GM19239 (cell line): ENCODE results near the gene TRMO.

ENCODE experiments used
- DNase-seq: peaks from one replicate; pipeline ENCODE4 v3.0.0; 2011; ENCODE audit warnings: low spot score; ENCODE audit not compliant: insufficient read length
- FAIRE-seq: peaks from 2 replicates; lab custom pipeline; 2011; peaks lifted over from hg19 to GRCh38; lab: Jason Lieb, UNC

Gene TRMO

GRCh38 chr9:97940233-97940632, 17.9 kb upstream of the TRMO start:
- FAIRE-seq (no peak), DNase-seq (no peak)

DNA sequence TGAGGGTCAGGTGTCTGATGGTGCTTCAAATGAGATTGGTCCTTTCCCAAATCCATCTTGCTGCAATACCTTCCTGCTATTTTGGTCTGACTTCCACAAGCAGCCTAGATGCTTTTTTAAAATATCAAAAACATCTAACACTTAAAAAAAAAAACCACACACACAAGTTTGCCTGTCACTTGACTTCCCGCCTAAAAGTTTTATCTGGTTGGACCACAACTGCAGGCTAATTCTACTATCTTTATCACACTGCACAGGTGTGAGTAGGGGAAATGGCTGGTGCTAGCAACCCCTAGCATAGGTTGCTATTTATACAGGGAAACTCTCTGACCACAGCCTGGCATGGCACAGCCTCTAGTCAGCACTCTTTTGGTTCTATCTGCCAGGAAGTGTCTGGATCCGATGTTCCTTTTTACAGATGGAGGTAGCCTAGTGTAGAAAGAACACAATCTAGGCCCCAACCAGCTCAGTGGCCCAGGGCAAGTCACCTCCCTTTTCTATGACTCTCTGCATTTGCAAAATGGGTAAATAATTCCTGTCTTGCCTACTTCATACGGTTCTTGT, 15.9 kb upstream of the TRMO start, which contains the start of gene HEMGN:
HEMGN (minus strand) TSS at position 92 of the 564 bp plus-strand sequence; CDS start at position 56, 36 bp downstream.
- DNase-seq, result no peak
- FAIRE-seq, result no peak

DNA sequence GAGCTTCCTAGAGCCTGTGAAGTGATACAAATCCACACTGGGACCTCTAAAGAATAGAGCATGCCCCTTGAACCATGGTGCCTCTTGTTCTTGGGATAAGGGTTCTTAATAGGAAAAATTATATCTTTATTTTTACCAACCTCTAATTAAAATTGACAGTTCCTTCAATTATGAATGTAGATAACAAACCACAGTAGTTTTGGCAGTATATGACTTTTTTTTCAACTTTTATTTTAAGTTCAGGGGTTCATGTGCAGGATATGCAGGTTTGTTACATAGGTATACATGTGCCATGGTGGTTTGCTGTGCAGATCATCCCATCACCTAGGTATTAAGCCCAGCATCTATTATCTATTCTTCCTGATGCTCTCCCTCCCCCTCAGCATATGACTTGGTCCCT, 14.7 kb upstream of the TRMO start:
- FAIRE-seq (no peak), DNase-seq (no peak)

- DNase-seq, result no peak
- no peak for FAIRE-seq
These were observed 13.0 kb upstream of the TRMO start for GRCh38 chr9:97935276-97935675.

GRCh38 chr9:97934321-97935115, 12.2 kb upstream of the TRMO start:
- no peak for FAIRE-seq
- no peak for DNase-seq

DNA sequence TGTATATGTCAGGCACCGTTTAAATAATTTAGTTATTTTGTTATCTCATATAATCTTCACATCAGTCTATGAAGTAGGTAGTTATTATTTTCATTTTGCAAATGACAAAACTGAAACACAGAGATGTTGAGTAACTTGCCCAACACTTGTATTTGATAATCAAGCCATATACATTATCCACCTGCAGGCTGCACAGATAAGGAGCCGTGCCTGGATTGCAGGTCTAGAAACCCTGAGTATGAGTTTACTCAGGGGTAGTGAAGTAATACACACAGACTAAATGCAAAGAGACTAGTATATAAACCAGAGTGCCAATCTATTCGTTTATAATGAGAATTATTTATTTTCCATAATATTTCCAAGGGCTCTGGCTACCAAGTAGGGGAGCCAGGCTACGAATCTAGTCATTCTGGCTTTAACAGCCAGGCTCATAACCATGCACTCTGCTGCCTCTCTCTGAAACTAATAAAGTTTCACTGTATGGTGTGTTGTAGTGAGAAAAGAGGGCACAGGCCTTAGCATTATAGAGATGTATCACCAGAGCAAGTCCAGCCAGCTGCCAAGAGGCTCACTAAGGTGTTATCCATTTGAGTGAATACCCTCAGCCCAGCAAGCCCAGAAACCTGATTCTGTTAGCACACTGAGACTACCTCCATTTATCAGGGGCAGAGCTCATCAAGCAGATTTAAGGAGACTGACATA, 11.1 kb upstream of the TRMO start:
- FAIRE-seq (no peak), DNase-seq (no peak)

- FAIRE-seq (no peak), DNase-seq (no peak)
These were observed 8.7 kb upstream of the TRMO start for GRCh38 chr9:97930972-97931371.

DNA sequence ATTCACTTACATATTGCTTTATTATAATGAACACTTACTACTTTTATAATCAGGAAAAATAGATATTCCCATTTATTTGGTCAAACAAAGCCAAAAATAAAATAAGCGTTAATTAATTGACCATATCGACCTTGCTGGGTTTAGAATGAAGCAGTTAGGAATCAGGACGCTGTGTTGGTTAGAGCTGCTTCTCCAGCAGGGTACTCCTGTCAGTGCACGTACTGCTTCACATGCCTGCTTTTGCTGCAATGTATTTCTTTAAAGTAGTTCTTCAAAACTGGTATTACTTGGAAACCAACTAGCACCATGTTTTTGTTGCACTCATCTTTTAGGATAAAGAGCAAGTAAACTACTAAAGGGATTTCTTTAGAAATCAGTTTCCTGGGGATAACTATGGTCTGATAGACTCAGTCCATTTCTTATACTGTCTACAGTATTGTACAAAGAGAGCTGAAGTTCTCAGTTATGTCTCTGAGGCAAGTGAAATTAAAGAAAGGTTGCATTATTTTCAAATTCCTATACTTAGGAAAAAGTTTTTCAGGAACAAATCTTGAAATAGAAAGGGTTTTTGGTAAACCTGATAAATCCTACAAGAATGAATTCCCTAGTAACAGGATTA, 6.8 kb upstream of the TRMO start:
- no peak for DNase-seq
- no peak for FAIRE-seq

GRCh38 chr9:97925497-97926334, 3.4 kb upstream of the TRMO start:
- FAIRE-seq (no peak), DNase-seq (no peak)

- no peak for FAIRE-seq
- DNase-seq, result no peak
These were observed 2.1 kb upstream of the TRMO start for GRCh38 chr9:97924386-97924785.

DNA sequence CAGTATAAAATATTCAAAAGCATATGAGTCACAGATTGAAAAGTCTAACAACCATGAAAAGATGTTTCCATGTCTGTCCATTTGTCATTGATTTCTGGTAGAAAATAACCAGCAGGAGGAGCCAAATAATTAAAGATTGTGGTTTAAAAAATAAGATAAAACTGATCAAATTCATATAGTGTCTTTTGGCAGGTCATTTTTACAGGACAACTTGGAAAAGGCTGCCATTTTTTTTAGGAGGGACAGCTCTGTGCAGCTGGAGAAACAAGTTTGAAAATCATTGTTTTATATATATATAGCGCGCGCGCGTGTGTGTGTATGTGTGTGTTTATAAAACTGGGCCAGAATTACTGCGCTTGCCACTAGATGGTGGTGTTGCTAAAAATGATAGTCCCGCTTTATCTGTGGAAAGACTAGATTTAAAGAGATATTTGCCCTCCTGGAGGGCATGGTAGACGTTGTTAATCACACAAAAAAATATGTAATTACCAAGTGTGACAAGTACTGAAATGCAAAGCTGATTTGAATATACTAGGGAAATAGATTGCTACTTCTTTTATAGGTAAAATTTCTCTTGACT, 1.3 kb upstream of the TRMO start:
- peak; percentile 79 for FAIRE-seq

DNA sequence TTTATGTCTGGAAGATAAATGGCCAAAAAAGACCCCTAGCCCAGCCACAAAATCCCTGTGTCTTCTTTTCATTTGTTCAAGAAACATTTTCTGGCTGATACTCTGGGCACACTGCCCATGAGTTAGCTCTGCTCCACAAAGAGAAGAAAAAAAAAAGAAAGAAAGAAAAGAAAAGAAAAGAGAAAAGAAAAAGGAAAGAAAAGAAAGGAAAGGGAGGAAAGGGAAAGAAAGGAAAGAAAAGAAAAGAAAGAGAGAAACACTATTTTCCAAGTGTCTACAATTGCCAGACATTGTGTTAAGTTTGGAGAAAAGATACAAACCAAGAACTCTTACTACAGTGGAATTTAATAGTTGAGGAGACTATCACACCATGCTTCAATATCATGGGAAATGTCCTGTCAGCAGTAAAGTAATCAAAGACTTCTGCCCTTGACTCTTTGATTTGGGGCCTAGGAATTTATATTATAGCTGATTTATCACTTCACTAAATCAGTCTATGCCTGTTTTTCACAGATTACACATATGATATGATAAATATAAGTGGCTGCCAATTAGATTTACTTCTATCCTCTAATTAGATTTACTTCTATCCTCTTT, 3.0 kb downstream of the TRMO start:
- DNase-seq (no peak), FAIRE-seq (no peak)

More for the DNA sequence above, 1.3 kb upstream of the TRMO start:
- DNase-seq, result peak; percentile 23

- no peak for DNase-seq
- FAIRE-seq, result no peak
These were observed 3.7 kb downstream of the TRMO start for GRCh38 chr9:97918611-97919010.

DNA sequence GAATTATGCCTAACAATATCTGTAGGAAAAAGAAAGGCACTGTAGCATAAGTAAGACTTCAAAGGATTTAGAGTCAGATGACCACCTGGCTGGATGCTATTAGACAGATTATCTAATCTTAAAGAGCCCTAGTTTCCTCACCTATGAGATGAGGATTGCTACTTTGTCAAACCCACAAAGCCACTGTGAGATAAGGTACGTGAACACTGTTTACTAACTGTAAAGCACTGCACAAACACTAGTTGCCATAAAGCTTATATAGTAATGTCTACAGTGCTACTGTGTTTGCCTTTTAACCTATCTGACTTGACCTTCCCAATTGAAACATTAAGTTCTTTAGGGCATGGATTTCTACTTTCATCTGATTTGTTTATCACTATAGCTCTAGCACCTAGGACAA, 10.3 kb downstream of the TRMO start:
- FAIRE-seq, result no peak
- no peak for DNase-seq

- FAIRE-seq (no peak), DNase-seq (no peak)
These were observed 10.8 kb downstream of the TRMO start for GRCh38 chr9:97911528-97911927.

DNA sequence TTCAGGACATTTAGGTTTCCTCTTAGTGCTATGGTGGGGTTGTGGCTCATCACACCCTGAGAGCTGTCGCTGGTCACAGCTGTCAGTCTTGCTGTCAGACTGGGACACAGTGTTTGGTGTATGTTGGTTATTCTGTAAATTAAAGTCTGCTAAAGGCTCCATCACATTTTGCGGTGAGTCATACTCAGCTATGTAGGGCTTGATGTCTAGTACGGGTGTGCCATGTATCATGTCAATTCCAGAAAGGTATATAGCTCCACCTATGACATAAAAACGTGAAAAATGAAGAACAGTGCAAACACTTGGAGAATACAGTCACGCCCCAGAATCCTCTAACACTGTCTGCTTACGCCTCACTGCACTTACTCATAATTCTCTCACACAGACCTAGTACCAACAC, 11.9 kb downstream of the TRMO start:
- DNase-seq (no peak), FAIRE-seq (no peak)

DNA sequence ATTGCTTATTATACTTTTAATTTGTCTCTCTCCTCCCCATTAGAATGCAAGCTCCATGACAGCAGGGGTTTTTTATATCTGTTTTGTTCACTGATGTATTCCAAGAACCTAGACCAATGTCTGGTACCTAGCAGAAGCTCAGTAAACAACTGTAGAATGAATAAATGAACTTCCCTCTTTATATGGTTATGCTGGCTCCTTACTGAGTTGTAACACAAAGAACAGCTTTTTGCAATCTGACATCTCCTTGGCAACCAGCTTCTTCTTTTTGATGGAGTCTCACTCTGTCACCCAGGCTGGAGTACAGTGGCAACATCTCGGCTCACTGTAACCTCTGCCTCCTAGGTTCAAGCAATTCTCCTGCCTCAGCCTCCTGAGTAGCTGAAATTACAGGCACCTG, 13.6 kb downstream of the TRMO start:
- DNase-seq (no peak), FAIRE-seq (no peak)

DNA sequence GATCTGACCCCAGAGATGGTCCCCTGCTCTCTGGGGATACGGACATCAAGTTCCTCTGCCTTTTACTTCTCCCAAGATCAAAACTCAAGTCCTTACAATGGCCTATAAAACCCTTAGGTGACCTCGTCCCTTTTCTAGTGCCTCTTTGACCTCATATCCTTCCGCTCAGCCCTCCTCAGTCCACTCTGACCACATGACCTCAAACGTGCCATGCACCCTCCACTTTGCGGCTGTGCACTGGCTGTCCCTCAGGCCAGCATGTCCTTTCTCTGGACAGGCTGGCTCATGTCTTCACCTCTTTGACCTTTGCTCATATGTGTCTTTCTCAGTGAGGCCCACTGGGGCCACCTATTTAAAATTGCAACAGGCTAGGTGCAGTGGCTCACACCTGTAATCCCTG, 14.7 kb downstream of the TRMO start:
- FAIRE-seq, result no peak

GRCh38 chr9:97907046-97907445, 15.3 kb downstream of the TRMO start:
- no peak for FAIRE-seq
- DNase-seq, result no peak

More for the DNA sequence above, 14.7 kb downstream of the TRMO start:
- DNase-seq, result no peak
